Islet precursor cell (in vitro differentiated cells): Measurements from ENCODE around the gene EYA3.

Experiments used
- DNase-seq: peaks from one replicate; pipeline ENCODE4 v3.0.0-alpha.2; 2018

Gene EYA3

DNA sequence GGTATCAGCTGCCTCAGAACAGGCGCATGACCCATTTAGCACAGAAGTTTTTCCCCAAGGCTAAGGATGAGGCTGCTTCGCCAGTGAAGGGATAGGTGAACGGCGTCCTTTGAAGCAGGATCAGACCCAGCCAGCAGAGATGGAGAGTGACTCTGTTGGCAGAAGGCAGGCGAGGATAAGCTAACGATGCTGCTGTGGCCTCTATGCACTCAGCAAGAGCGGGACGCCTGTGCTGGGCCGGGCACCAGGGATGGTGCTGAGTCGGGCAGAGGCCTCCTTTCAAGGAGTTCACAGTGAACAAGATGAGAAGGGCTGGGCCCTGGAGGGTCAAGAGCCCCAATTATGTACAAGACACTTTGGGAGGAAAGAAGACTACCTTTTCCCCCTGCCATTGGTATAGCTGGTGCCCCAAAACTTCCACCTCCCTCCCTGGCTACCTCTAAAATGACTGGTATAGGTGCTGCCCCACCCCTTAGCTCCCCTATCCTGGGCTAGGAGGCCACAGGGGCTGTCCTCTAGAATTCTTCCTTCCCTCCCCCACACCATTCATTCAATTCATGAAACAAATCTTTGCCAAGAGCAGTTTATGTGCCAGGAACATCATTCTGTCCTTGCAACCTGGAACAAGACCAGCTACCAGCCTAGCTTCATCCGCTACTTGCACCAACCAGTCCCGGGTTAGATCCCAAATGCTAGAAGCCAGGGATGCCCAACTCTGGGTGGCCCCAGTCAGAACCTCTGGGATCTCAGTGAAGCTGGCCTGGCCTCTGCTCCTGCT is 121.1 kb downstream of the EYA3 start:
- no peak for DNase-seq

DNA sequence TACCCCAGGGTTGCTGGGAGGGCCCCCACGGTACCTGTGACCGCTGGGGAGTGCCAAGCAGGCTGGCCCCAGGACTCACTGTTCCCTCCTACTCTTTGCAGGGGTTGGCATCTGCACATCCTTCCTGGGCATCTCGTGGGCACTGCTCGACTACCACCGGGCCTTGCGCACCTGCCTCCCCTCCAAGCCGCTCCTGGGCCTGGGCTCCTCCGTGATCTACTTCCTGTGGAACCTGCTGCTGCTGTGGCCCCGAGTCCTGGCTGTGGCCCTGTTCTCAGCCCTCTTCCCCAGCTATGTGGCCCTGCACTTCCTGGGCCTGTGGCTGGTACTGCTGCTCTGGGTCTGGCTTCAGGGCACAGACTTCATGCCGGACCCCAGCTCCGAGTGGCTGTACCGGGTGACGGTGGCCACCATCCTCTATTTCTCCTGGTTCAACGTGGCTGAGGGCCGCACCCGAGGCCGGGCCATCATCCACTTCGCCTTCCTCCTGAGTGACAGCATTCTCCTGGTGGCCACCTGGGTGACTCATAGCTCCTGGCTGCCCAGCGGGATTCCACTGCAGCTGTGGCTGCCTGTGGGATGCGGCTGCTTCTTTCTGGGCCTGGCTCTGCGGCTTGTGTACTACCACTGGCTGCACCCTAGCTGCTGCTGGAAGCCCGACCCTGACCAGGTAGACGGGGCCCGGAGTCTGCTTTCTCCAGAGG is 121.9 kb downstream of the EYA3 start:
- DNase-seq: peak; percentile 91

- peak; percentile 39 for DNase-seq
These were observed 125.0 kb downstream of the EYA3 start for GRCh38 chr1:27963393-27963792.

DNA sequence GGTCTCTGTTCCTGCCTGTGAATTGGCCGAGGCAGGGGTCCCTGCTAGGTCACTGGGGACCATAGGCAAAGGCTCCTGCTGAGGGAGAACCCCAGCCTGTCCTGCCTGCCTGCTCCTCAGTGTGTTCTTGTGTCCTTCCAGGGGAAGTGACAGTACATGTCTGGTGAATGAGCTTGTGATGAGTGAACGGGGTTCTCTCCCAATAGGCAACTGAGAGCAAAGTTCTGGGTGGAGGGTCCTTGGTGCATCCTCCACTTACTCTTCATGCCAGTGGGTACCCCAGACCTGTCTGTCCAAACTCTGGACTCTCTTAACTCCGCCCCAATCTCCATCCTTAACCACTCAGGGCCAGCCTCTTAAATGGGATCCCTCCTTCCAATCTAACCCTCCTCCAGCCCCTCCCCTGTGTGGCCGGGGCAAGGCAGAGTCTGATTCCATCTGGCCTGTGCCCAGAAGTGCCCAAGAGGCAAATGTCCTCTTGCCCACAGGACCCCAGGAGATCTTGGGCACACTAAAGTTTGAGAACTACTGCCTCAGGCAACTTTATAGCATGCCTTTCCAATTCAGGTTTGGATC is 126.7 kb downstream of the EYA3 start:
- peak; percentile 49 for DNase-seq

GRCh38 chr1:27960762-27961645 is 127.4 kb downstream of the EYA3 start:
- peak; percentile 50 for DNase-seq

GRCh38 chr1:27959792-27960603 is 128.4 kb downstream of the EYA3 start, which contains the start of gene XKR8:
Gene XKR8 (plus strand): TSS chr1:27959973. CDS start chr1:27960070, 97 bp downstream.
- peak; percentile 95 for DNase-seq

DNA sequence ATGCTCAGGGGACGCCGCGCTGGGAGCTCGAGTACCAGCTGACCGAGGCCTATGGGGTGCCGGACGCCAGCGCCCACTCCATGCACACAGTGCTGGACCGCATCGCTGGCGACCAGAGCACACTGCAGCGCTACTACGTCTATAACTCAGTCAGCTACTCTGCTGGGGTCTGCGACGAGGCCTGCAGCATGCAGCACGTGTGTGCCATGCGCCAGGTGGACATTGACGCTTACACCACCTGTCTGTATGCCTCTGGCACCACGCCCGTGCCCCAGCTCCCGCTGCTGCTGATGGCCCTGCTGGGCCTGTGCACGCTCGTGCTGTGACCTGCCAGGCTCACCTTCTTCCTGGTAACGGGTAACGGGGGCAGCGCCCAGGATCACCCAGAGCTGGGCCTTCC is 129.9 kb downstream of the EYA3 start:
- peak; percentile 45 for DNase-seq

DNA sequence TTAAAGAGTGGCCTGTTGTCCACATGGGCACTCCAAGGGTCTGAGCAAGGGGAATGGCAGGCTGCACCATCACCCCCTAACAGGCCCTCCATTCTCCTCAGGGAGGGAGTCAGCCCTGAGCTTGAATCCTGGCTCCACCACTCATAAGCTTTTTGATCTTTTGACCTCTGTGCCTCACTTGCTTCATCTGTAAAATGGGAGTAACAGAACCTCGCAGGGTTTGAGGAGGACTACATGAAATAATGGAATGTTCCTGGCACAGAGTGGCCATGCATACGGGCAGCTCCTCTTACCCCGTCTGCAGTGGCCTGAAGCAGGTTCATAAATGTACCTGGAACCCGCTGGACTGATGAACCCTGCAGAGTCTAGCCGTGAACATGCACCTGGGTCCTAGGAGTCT is 130.8 kb downstream of the EYA3 start:
- DNase-seq: no peak

GRCh38 chr1:27956761-27957160 is 131.6 kb downstream of the EYA3 start:
- peak; percentile 38 for DNase-seq

- DNase-seq: peak; percentile 32
These were observed 133.3 kb downstream of the EYA3 start for GRCh38 chr1:27955076-27955475.

- peak; percentile 39 for DNase-seq
These were observed 134.2 kb downstream of the EYA3 start for GRCh38 chr1:27954186-27954585.

DNA sequence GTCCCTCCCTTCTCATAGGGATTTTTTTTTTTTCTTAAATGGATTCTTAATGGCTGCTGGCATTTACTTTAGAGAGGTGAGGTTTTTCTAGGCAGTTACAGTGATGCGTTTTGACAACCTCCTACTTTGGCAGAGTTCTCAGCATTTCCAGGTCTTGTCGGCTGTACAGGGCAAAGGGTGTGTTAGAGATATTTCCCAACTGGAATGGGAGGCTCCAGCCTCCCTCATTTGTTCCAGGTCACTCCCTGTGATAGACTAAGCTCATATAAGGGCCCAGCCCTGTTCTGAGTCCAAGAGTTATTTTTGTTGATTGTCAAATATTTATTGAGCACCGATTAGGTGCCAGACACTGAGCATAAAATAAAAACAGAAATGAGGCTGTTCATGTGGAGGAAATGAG is 136.3 kb downstream of the EYA3 start:
- DNase-seq: no peak

GRCh38 chr1:27951396-27951795 is 137.0 kb downstream of the EYA3 start:
- no peak for DNase-seq

DNA sequence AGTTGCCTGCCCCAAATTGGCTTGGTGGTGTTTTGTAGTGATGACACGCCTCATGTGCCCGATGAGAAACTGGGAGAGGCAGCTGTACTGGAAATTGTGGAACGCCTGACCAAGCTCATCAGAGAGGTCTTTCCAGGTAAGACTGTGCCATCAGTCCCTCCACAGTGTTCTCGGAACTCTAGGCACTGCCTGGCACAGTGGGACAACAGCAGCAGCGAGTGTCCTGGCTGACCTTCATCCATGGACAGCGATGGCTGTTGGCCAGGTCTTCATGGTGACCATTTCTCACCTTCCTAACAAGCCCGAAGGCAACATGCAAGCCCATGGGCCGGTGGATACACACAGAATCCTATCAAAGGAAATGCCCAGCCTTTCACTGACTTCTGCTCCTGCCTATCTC is 139.4 kb downstream of the EYA3 start:
- no peak for DNase-seq

- no peak for DNase-seq
These were observed 143.4 kb downstream of the EYA3 start for GRCh38 chr1:27945020-27945419.

DNA sequence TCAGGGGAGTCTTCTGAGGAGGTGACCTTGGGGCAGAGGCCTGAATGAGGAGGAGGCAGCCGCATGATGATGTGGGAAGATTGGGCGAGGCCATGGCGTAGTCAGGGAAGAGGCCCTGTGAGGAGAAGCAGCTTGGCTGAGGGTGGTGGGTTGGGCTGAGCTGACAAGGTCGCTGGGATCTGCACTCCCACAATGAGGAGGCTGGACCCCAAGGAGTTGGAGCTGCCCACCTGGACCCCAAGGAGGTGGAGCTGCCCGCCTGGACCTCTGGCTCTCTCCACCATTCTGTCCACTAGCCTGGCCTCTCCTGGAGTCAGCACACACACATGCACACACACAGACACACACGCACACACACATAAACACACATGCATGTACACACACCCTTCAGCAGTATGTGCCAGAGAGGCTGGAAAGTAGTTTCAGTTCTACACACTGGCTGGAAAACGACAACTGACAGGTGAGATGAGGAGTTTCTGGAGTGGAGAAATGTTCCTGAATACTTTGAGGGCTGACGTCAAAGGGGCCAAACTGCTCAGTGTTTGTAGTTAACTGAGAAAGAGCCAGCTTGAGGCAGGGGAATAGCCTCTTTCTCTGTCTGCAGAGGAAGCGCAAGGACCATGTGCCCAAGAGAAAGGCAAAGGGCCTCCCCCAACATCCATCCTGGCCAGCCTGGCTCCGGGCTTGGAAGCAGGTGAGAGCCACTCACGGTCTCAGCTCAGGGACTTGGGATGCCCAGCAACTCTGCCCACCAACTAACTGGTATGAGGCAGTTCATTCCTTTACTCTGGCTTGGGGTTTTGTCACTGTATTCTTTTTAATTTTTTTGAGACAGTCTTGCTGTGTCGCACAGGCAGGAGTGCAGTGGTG is 146.5 kb downstream of the EYA3 start:
- no peak for DNase-seq

GRCh38 chr1:27940870-27941560 is 147.4 kb downstream of the EYA3 start:
- no peak for DNase-seq

GRCh38 chr1:27940297-27940696 is 148.1 kb downstream of the EYA3 start:
- no peak for DNase-seq

GRCh38 chr1:27938488-27938887 is 149.9 kb downstream of the EYA3 start:
- DNase-seq: no peak

- DNase-seq: no peak
These were observed 150.9 kb downstream of the EYA3 start for GRCh38 chr1:27937524-27937836.

GRCh38 chr1:27936370-27936769 is 152.0 kb downstream of the EYA3 start:
- DNase-seq: no peak
